Measurements from ENCODE around the gene DNAJC11. TPM values are rescaled to one million over a fixed set of nuclear protein-coding genes. Genes with fewer than 3 reads are reported as not detected.

The DNAJC11 gene
- total RNA-seq, 3 donors from 2014 or later (not counting 1 experiment from before 2014, with no cell fraction given): 28.7 to 40.1 (median 36.2) TPM

- H3K27ac ChIP-seq (ENCODE audit: low read length): no peak overlapping the region
- intact Hi-C loops (cut with micrococcal nuclease): no loop called here
- peaks cover 6 to 8% of the 10 kb centered on the region in 2 donors for H3K4me1 Mint-ChIP-seq
- no peak overlapping the region for H3K27ac Mint-ChIP-seq
- H3K27me3 ChIP-seq (ENCODE audit: control insufficient read depth, insufficient read depth, low read length): no peaks in the 10 kb centered on the region
- no peaks in the 10 kb centered on the region for H3K4me1 ChIP-seq (ENCODE audit: control insufficient read depth, insufficient read depth, low read length)
- DNase-seq (no peak), ATAC-seq (no peak)
- H3K4me3 ChIP-seq (ENCODE audit: low read length): no peak overlapping the region
- peaks cover 16% of the 10 kb centered on the region for H3K36me3 ChIP-seq (ENCODE audit: control insufficient read depth, insufficient read depth, low read length)
- H3K36me3 Mint-ChIP-seq: peaks cover 9% of the 10 kb centered on the region
- H3K9me3 Mint-ChIP-seq: no peaks in the 10 kb centered on the region
- WGBS (ENCODE audit: insufficient coverage): 81% methylated on average over 3 of the region's 3 CpGs
- no peak overlapping the region for H3K4me3 Mint-ChIP-seq
- no peaks in the 10 kb centered on the region for H3K27me3 Mint-ChIP-seq (ENCODE audit: low read depth in 2 of 2)
- no peak for TF ChIP-seq CTCF (IDR thresholded peaks at IDR 0.05)
- H3K9me3 ChIP-seq (ENCODE audit: control insufficient read depth, insufficient read depth, low read length): no peaks in the 10 kb centered on the region
Observed at GRCh38 chr1:6683434-6683833, 18.2 kb downstream of the DNAJC11 start.

- peaks cover 31% of the 10 kb centered on the region for H3K36me3 ChIP-seq (ENCODE audit: control insufficient read depth, insufficient read depth, low read length)
Observed at GRCh38 chr1:6675941-6676340, 25.7 kb downstream of the DNAJC11 start.

GRCh38 chr1:6674771-6675170, 26.8 kb downstream of the DNAJC11 start:
- Histone ChIP-seq H3K4me3 (ENCODE audit: low read length) (no peak overlapping the region), H3K27me3 (ENCODE audit: control insufficient read depth, insufficient read depth, low read length) (no peaks in the 10 kb centered on the region), H3K4me1 (ENCODE audit: control insufficient read depth, insufficient read depth, low read length) (no peaks in the 10 kb centered on the region), H3K9me3 (ENCODE audit: control insufficient read depth, insufficient read depth, low read length) (no peaks in the 10 kb centered on the region), H3K36me3 (ENCODE audit: control insufficient read depth, insufficient read depth, low read length) (peaks cover 24% of the 10 kb centered on the region), H3K27ac (ENCODE audit: low read length) (no peak overlapping the region)
- Mint-ChIP-seq H3K4me1 (peaks cover 0 to 5% of the 10 kb centered on the region in 2 donors), H3K9me3 (no peaks in the 10 kb centered on the region), H3K27me3 (ENCODE audit: low read depth in 2 of 2) (no peaks in the 10 kb centered on the region), H3K4me3 (no peak overlapping the region), H3K36me3 (peaks cover 8% of the 10 kb centered on the region), H3K27ac (no peak overlapping the region)
- intact Hi-C loops (cut with micrococcal nuclease): no loop called here
- no CpG with 5 or more reads among the region's 1 CpG for WGBS (ENCODE audit: insufficient coverage)
- ATAC-seq (no peak), DNase-seq (no peak)
- no peak for TF ChIP-seq CTCF (IDR thresholded peaks at IDR 0.05)

More at GRCh38 chr1:6675941-6676340, 25.7 kb downstream of the DNAJC11 start:
- no peak for TF ChIP-seq CTCF (IDR thresholded peaks at IDR 0.05)
- peaks cover 0 to 5% of the 10 kb centered on the region in 2 donors for H3K4me1 Mint-ChIP-seq
- Histone ChIP-seq H3K4me1 (ENCODE audit: control insufficient read depth, insufficient read depth, low read length) (no peaks in the 10 kb centered on the region), H3K27me3 (ENCODE audit: control insufficient read depth, insufficient read depth, low read length) (no peaks in the 10 kb centered on the region), H3K9me3 (ENCODE audit: control insufficient read depth, insufficient read depth, low read length) (no peaks in the 10 kb centered on the region), H3K27ac (ENCODE audit: low read length) (no peak overlapping the region), H3K4me3 (ENCODE audit: low read length) (no peak overlapping the region)
- intact Hi-C loops (cut with micrococcal nuclease): no loop called here
- H3K36me3 Mint-ChIP-seq: peaks cover 9% of the 10 kb centered on the region
- WGBS (ENCODE audit: insufficient coverage): 100% methylated on average over 1 of the region's 2 CpGs
- no peak for DNase-seq
- no peaks in the 10 kb centered on the region for H3K27me3 Mint-ChIP-seq (ENCODE audit: low read depth in 2 of 2)
- H3K27ac Mint-ChIP-seq: no peak overlapping the region
- no peak for ATAC-seq
- no peaks in the 10 kb centered on the region for H3K9me3 Mint-ChIP-seq
- H3K4me3 Mint-ChIP-seq: no peak overlapping the region

GRCh38 chr1:6673816-6674398, 27.7 kb downstream of the DNAJC11 start:
- Mint-ChIP-seq H3K4me3 (no peak overlapping the region), H3K36me3 (no peaks in the 10 kb centered on the region), H3K27ac (no peak overlapping the region), H3K4me1 (peaks cover 0 to 5% of the 10 kb centered on the region in 2 donors), H3K27me3 (ENCODE audit: low read depth in 2 of 2) (no peaks in the 10 kb centered on the region), H3K9me3 (no peaks in the 10 kb centered on the region)
- Histone ChIP-seq H3K4me3 (ENCODE audit: low read length) (no peak overlapping the region), H3K9me3 (ENCODE audit: control insufficient read depth, insufficient read depth, low read length) (no peaks in the 10 kb centered on the region), H3K27ac (ENCODE audit: low read length) (no peak overlapping the region), H3K4me1 (ENCODE audit: control insufficient read depth, insufficient read depth, low read length) (no peaks in the 10 kb centered on the region), H3K36me3 (ENCODE audit: control insufficient read depth, insufficient read depth, low read length) (peaks cover 16% of the 10 kb centered on the region), H3K27me3 (ENCODE audit: control insufficient read depth, insufficient read depth, low read length) (no peaks in the 10 kb centered on the region)
- intact Hi-C loops (cut with micrococcal nuclease): no loop called here
- DNase-seq (no peak), ATAC-seq (no peak)
- TF ChIP-seq CTCF (IDR thresholded peaks at IDR 0.05): no peak
- WGBS (ENCODE audit: insufficient coverage): 86% methylated on average over 5 of the region's 5 CpGs

Measured in natural killer cell (primary cell).